Common myeloid progenitor, CD34-positive (primary cell): Measurements from ENCODE around the gene CYP2A7.
"Not testable (repeated sequence)": the region's sequence is repeated elsewhere in the genome, so short reads cannot be mapped to it uniquely, and the experiment has no call there.

Experiments
- CTCF ChIA-PET: fragments of 350-600 bp; sonication (Branson Sonifier 250); formaldehyde crosslinking; loops from one replicate; lab custom pipeline; 2021; ENCODE audit warnings: antibody characterized with exemption; lab: Charles Lee
- POLR2A ChIA-PET: fragments of 350-600 bp; sonication (Branson Sonifier 250); formaldehyde crosslinking; loops from one replicate; lab custom pipeline; 2021; ENCODE audit warnings: antibody characterized with exemption; lab: Charles Lee
- DNase-seq, 3 donors: peaks; one replicate each; pipeline versions ENCODE4 v3.0.0 to v3.0.0-alpha.2; 2013
- H3K27ac ChIP-seq, 2 experiments: 1 replicate in 1 of 2; 2 replicates in 1 of 2; pipeline ENCODE4 v1.7.0; 2013; ENCODE audit warnings: inconsistent platforms in 2 of 2, low read length in 2 of 2, mild to moderate bottlenecking in 2 of 2, low read depth in 1 of 2, moderate library complexity in 1 of 2; ENCODE audit not compliant: severe bottlenecking in 2 of 2, insufficient read depth in 1 of 2, poor library complexity in 1 of 2
- H3K27me3 ChIP-seq, 5 experiments: replicated peaks in 2 of 5; 1 replicate in 3 of 5; 2 replicates in 2 of 5; pipeline versions ENCODE4 v1.6.1 to v1.7.0; 2013; ENCODE audit warnings: low read length in 4 of 5, mild to moderate bottlenecking in 2 of 5, moderate library complexity in 2 of 5, inconsistent platforms in 1 of 5; ENCODE audit not compliant: insufficient read depth in 5 of 5, control insufficient read depth in 4 of 5
- H3K36me3 ChIP-seq, 4 experiments: 1 replicate in 2 of 4; 2 replicates in 2 of 4; pipeline versions ENCODE4 v1.6.1 to v1.7.0; 2013; ENCODE audit warnings: low read length in 3 of 4, control low read depth in 1 of 4, mild to moderate bottlenecking in 1 of 4; ENCODE audit not compliant: control insufficient read depth in 4 of 4, insufficient read depth in 4 of 4
- H3K4me1 ChIP-seq, 4 experiments: 1 replicate in 3 of 4; 2 replicates in 1 of 4; pipeline versions ENCODE4 v1.6.1 to v1.7.1; 2013; ENCODE audit warnings: low read length in 3 of 4, mild to moderate bottlenecking in 3 of 4, control low read depth in 1 of 4, inconsistent platforms in 1 of 4, moderate library complexity in 1 of 4; ENCODE audit not compliant: control insufficient read depth in 4 of 4, insufficient read depth in 4 of 4; ENCODE audit errors: control extremely low read depth in 1 of 4
- H3K4me3 ChIP-seq, 7 experiments: 1 replicate in 4 of 7; 2 replicates in 3 of 7; pipeline versions ENCODE4 v1.5.1 to v1.7.0; 2013; ENCODE audit warnings: mild to moderate bottlenecking in 7 of 7, low read length in 6 of 7, moderate library complexity in 6 of 7, inconsistent platforms in 2 of 7, low read depth in 2 of 7, control low read depth in 1 of 7; ENCODE audit not compliant: insufficient read depth in 4 of 7, control insufficient read depth in 1 of 7; ENCODE audit errors: extremely low read depth in 1 of 7
- H3K9me3 ChIP-seq, 5 experiments: 1 replicate in 4 of 5; 2 replicates in 1 of 5; pipeline versions ENCODE4 v1.6.1 to v1.7.1; 2013; ENCODE audit warnings: low read length in 4 of 5, mild to moderate bottlenecking in 2 of 5, inconsistent platforms in 1 of 5, low read depth in 1 of 5, moderate library complexity in 1 of 5; ENCODE audit not compliant: control insufficient read depth in 4 of 5, insufficient read depth in 2 of 5; ENCODE audit errors: control extremely low read depth in 1 of 5
- WGBS: methylation state at CpG from one replicate; pipeline ENCODE4 v1.1.5; 2013; ENCODE audit not compliant: insufficient coverage; 5-methylcytosine and 5-hydroxymethylcytosine counted together

The CYP2A7 gene

GRCh38 chr19:40922237-40923160 is 40.5 kb upstream of the CYP2A7 start:
- H3K4me3 ChIP-seq, CTCF ChIA-PET, POLR2A ChIA-PET, DNase-seq, H3K4me1 ChIP-seq, H3K27ac ChIP-seq, H3K27me3 ChIP-seq, H3K9me3 ChIP-seq, H3K36me3 ChIP-seq: not testable (repeated sequence)
- 55% methylated on average over 3 of the region's 11 CpGs for WGBS

GRCh38 chr19:40921005-40921897 is 39.2 kb upstream of the CYP2A7 start:
- no peaks in the 10 kb centered on the region for H3K27me3 ChIP-seq
- H3K4me3 ChIP-seq = no peak overlapping the region
- POLR2A ChIA-PET = no interaction called here
- CTCF ChIA-PET = no interaction called here
- H3K4me1 ChIP-seq = no peaks in the 10 kb centered on the region
- H3K9me3 ChIP-seq = peaks cover 2 to 9% (median 4%) of the 10 kb centered on the region in 5 experiments
- 73% methylated on average over 9 of the region's 9 CpGs for WGBS
- no peaks in the 10 kb centered on the region for H3K36me3 ChIP-seq
- H3K27ac ChIP-seq = no peak overlapping the region
- no peak for DNase-seq

- CTCF ChIA-PET = no interaction called here
- POLR2A ChIA-PET = no interaction called here
- no peaks in the 10 kb centered on the region for H3K27me3 ChIP-seq
- no peak overlapping the region for H3K4me3 ChIP-seq
- no peak overlapping the region for H3K27ac ChIP-seq
- no peak for DNase-seq
- 88% methylated on average over 4 of the region's 4 CpGs for WGBS
- H3K4me1 ChIP-seq = no peaks in the 10 kb centered on the region
- H3K9me3 ChIP-seq = peaks cover 2 to 9% (median 4%) of the 10 kb centered on the region in 5 experiments
- no peaks in the 10 kb centered on the region for H3K36me3 ChIP-seq
Measured at GRCh38 chr19:40920300-40921004, 38.4 kb upstream of the CYP2A7 start.

DNA sequence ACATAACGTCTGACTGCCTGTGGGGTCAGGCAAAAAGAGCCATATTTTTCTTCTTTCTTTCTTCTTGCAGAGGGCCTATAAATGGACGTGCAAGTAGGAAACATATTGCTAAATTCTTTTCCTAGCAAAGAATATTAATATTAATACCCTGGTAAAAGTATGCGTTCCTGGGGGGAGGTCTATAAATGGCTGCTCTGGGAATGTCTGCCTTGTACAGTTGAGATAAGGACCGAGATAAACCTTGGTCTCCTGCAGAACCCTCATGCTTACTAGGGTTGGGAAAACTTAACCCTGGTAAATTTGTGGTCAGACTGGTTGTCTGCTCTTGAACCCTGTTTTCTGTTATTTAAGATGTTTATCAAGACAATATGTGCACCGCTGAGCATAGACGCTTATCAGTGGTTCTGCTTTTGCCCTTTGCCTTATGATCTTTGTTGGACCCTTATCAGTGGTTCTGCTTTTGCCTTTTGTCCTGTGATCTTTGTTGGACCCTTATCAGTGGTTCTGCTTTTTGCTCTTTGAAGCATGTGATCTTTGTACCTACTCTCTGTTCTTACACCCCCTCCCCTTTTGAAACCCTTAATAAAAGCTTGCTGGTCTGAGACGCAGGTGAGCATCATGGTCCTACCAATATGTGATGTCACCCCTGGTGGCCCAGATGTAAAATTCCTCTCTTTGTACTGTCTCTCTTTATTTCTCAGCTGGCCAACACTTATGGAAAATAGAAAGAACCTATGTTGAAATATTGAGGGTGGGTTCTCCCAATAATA is 37.7 kb upstream of the CYP2A7 start:
- H3K4me1 ChIP-seq, H3K27ac ChIP-seq, H3K27me3 ChIP-seq, H3K9me3 ChIP-seq, H3K4me3 ChIP-seq, POLR2A ChIA-PET, H3K36me3 ChIP-seq, CTCF ChIA-PET: not testable (repeated sequence)
- WGBS = 100% methylated on average over 3 of the region's 7 CpGs
- peak; percentile 7 to 27 (median 21) for DNase-seq

- H3K4me3 ChIP-seq, DNase-seq, H3K27me3 ChIP-seq, H3K4me1 ChIP-seq, POLR2A ChIA-PET, H3K27ac ChIP-seq, CTCF ChIA-PET, H3K36me3 ChIP-seq, H3K9me3 ChIP-seq: not testable (repeated sequence)
- WGBS = no CpG with 5 or more reads among the region's 2 CpGs
Measured at GRCh38 chr19:40918303-40918702, 36.3 kb upstream of the CYP2A7 start.

GRCh38 chr19:40908976-40909375 is 26.9 kb upstream of the CYP2A7 start:
- CTCF ChIA-PET = no interaction called here
- Histone ChIP-seq H3K36me3 (no peaks in the 10 kb centered on the region), H3K9me3 (peaks cover 0 to 6% (median 0%) of the 10 kb centered on the region in 5 experiments), H3K4me1 (peaks cover 0 to 3% (median 0%) of the 10 kb centered on the region in 4 experiments), H3K4me3 (no peak overlapping the region), H3K27ac (no peak overlapping the region), H3K27me3 (peaks cover 0 to 33% (median 4%) of the 10 kb centered on the region in 5 experiments)
- WGBS = 29% methylated on average over 2 of the region's 6 CpGs
- POLR2A ChIA-PET = interaction anchor here (0.5 kb wide), 1 partner anchor 18 kb away, joined by 6 read pairs; no protein-coding TSS in a partner anchor
- peak in 2 of 3 donors; percentile 59 to 75 for DNase-seq
